Cerebellar cortex (tissue), 1 donor: Measurements from ENCODE around the gene SPATS2.
A peak's percentile ranks its signal among the peaks of the same experiment; 100 is the strongest.
"Not testable (repeated sequence)": the region's sequence is repeated elsewhere in the genome, so short reads cannot be mapped to it uniquely, and the experiment has no call there.

Experiments
- DNase-seq: peaks from one replicate; pipeline ENCODE4 v3.0.0-alpha.2; 2015; ENCODE audit warnings: low spot score

Gene SPATS2

GRCh38 chr12:49465132-49465531, 97.9 kb downstream of the SPATS2 start:
- DNase-seq, result no peak

- DNase-seq, result no peak
Observed at GRCh38 chr12:49470986-49471385, 103.7 kb downstream of the SPATS2 start.

- DNase-seq, result no peak
Observed at GRCh38 chr12:49471557-49471956, 104.3 kb downstream of the SPATS2 start.

GRCh38 chr12:49476091-49476490, 108.8 kb downstream of the SPATS2 start:
- DNase-seq, result peak; percentile 91

GRCh38 chr12:49478949-49479664, 111.8 kb downstream of the SPATS2 start:
- no peak for DNase-seq

GRCh38 chr12:49482095-49483051, 115.1 kb downstream of the SPATS2 start:
- no peak for DNase-seq

- DNase-seq, result no peak
Observed at GRCh38 chr12:49483619-49484018, 116.4 kb downstream of the SPATS2 start.

- DNase-seq, result no peak
Observed at GRCh38 chr12:49487605-49488004, 120.3 kb downstream of the SPATS2 start.

GRCh38 chr12:49489154-49489553, 121.9 kb downstream of the SPATS2 start:
- no peak for DNase-seq

GRCh38 chr12:49489720-49490119, 122.5 kb downstream of the SPATS2 start:
- no peak for DNase-seq

- DNase-seq, result no peak
Observed at GRCh38 chr12:49491823-49492222, 124.6 kb downstream of the SPATS2 start.

GRCh38 chr12:49493900-49494299, 126.6 kb downstream of the SPATS2 start:
- DNase-seq, result no peak

- no peak for DNase-seq
Observed at GRCh38 chr12:49496417-49497360, 129.4 kb downstream of the SPATS2 start.

- no peak for DNase-seq
Observed at GRCh38 chr12:49501895-49502294, 134.6 kb downstream of the SPATS2 start.

- DNase-seq, result no peak
Observed at GRCh38 chr12:49502590-49502989, 135.3 kb downstream of the SPATS2 start.

- DNase-seq, result no peak
Observed at GRCh38 chr12:49503674-49504180, 136.5 kb downstream of the SPATS2 start.

GRCh38 chr12:49505672-49506071, 138.4 kb downstream of the SPATS2 start:
- no peak for DNase-seq

GRCh38 chr12:49507139-49507538, 139.9 kb downstream of the SPATS2 start:
- DNase-seq, result no peak

- DNase-seq, result not testable (repeated sequence)
Observed at GRCh38 chr12:49509681-49510080, 142.4 kb downstream of the SPATS2 start.

GRCh38 chr12:49511410-49511809, 144.1 kb downstream of the SPATS2 start:
- no peak for DNase-seq

- DNase-seq, result no peak
Observed at GRCh38 chr12:49512546-49512945, 145.3 kb downstream of the SPATS2 start.

GRCh38 chr12:49515266-49515665, 148.0 kb downstream of the SPATS2 start:
- no peak for DNase-seq
